Hepatocyte (in vitro differentiated cells): Measurements from ENCODE around the gene DMD. TPM values are rescaled to one million over a fixed set of nuclear protein-coding genes. Genes with fewer than 3 reads are reported as not detected.
A peak's percentile ranks its signal among the peaks of the same experiment; 100 is the strongest.

Experiments
- DNase-seq: peaks from one replicate; pipeline ENCODE4 v3.0.0-alpha.2; 2016; ENCODE audit warnings: low spot score
- H2AFZ ChIP-seq: fragments of 200-600 bp; sonication (generic); 2 replicates; pipeline ENCODE4 v1.6.0; 2016; ENCODE audit warnings: antibody characterized with exemption, mild to moderate bottlenecking
- H3K27ac ChIP-seq: fragments of 200-600 bp; sonication (generic); 2 replicates; pipeline ENCODE4 v1.5.1; 2016; ENCODE audit warnings: mild to moderate bottlenecking
- H3K27me3 ChIP-seq: fragments of 200-600 bp; sonication (generic); 2 replicates; pipeline ENCODE4 v1.6.1; 2016
- H3K36me3 ChIP-seq: fragments of 200-600 bp; sonication (generic); replicated peaks from 2 replicates; pipeline ENCODE4 v1.5.1; 2016; ENCODE audit warnings: low read depth; ENCODE audit not compliant: insufficient read depth
- H3K4me1 ChIP-seq: fragments of 200-600 bp; sonication (generic); 2 replicates; pipeline ENCODE4 v1.5.1; 2016; ENCODE audit warnings: mild to moderate bottlenecking, moderate library complexity; ENCODE audit not compliant: insufficient read depth
- H3K4me2 ChIP-seq: fragments of 200-600 bp; sonication (generic); 2 replicates; pipeline ENCODE4 v1.6.0; 2016
- H3K4me3 ChIP-seq: fragments of 200-600 bp; sonication (generic); 2 replicates; pipeline ENCODE4 v1.5.1; 2016; ENCODE audit warnings: mild to moderate bottlenecking
- H3K79me2 ChIP-seq: fragments of 200-600 bp; sonication (generic); 2 replicates; pipeline ENCODE4 v1.6.0; 2017; ENCODE audit warnings: mild to moderate bottlenecking
- H3K9me2 ChIP-seq: fragments of 200-600 bp; sonication (generic); replicated peaks from 2 replicates; pipeline ENCODE4 v1.6.0; 2017; ENCODE audit warnings: mild to moderate bottlenecking; ENCODE audit not compliant: insufficient read depth
- H3K9me3 ChIP-seq: fragments of 200-600 bp; sonication (generic); 2 replicates; pipeline ENCODE4 v1.5.1; 2016; ENCODE audit warnings: low read depth, mild to moderate bottlenecking
- H4K20me1 ChIP-seq: fragments of 200-600 bp; sonication (generic); 2 replicates; pipeline ENCODE4 v1.6.0; 2016; ENCODE audit warnings: mild to moderate bottlenecking; ENCODE audit not compliant: insufficient read depth, poor library complexity, severe bottlenecking
- CTCF ChIP-seq: fragments of 200-600 bp; sonication (generic); IDR thresholded peaks from 2 replicates; pipeline ENCODE4 v1.5.1; 2016; ENCODE audit warnings: antibody characterized with exemption, mild to moderate bottlenecking; ENCODE audit not compliant: poor library complexity
- EZH2 ChIP-seq: fragments of 200-600 bp; sonication (generic); IDR thresholded peaks from 2 replicates; pipeline ENCODE4 v1.6.1; 2016; ENCODE audit warnings: antibody characterized with exemption, mild to moderate bottlenecking, borderline replicate concordance
- EZH2phosphoT487 ChIP-seq: fragments of 200-600 bp; sonication (generic); IDR thresholded peaks from one replicate; pipeline ENCODE4 v1.6.1; 2018; ENCODE audit warnings: antibody characterized with exemption, mild to moderate bottlenecking, low read depth, moderate library complexity; ENCODE audit not compliant: unreplicated experiment, severe bottlenecking
- WGBS: methylation state at CpG from one replicate; pipeline ENCODE4 v1.1.6; 2016; ENCODE audit warnings: low lambda C conversion rate; ENCODE audit errors: missing lambda C conversion rate; 5-methylcytosine and 5-hydroxymethylcytosine counted together
- polyA plus RNA-seq: library from polyadenylated mRNA; unstranded; fragments of >200 nt; fragmentation: Nextera tagmentation; extraction: Ambion mirVana; gene quantifications from 2 replicates; pipeline ENCODE4 v1.2.1, GENCODE V29; 2016
- total RNA-seq: library from RNA; depleted of rRNA; stranded (reverse); fragments of >200 nt; gene quantifications from 2 replicates; pipeline ENCODE4 v1.2.3, GENCODE V29; 2014

The DMD gene
- total and polyA plus RNA-seq, 2 experiments from 2014 or later = 14.2 to 27.8 TPM

DNA sequence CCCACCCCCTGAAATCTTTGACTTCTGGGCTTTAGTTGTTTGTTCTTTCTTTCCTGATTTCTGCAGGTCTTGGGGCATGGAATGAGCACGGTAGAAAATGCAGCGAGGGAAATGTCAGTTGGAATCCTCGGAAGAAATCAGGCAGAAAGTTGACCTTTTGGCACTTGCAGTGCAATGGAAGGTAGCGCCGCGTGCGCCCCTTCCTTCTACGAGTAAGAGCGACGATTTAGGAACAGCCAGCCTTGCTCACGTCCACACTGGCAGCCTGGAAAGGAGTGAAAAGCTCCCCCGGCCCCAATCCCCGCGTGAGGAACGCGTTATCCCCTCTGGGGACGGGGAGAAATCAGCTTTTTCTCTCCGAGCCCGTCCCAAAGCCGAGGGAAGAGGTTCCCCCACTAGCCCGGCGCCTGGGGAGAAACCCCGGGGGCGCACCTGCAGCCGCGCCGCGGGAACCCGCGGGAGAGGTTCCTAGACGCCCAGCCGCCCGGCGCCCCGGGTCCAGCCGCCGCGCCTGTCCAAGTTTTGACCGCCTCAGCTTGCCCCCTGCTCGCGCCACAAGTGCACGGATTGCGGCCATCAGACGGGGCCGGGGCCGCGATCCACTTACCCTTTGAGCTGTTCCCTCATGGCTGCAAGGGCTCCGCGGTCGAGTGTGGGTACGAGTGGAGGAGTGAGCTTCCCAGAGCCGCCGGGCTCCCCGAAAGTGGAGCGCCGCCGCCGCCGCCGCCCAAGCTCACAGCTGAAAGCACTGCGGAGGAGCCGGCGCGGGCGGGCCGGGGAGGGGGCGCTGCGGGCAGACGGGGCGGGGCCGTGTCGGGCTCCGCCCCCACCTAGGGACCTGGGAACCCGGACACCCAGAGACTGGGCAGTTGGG, 1944.9 kb downstream of the DMD start:
- peak overlapping the region; percentile 74 for H3K4me2 ChIP-seq
- H3K27me3 ChIP-seq = no peaks in the 10 kb centered on the region
- no peaks in the 10 kb centered on the region for H4K20me1 ChIP-seq
- peak overlapping the region; percentile 74 for H2AFZ ChIP-seq
- no peaks in the 10 kb centered on the region for H3K9me2 ChIP-seq
- H3K4me3 ChIP-seq = peak overlapping the region; percentile 83
- peak; percentile 62 for DNase-seq
- H3K27ac ChIP-seq = peak overlapping the region; percentile 46
- H3K4me1 ChIP-seq = peaks cover 4% of the 10 kb centered on the region
- 34% methylated on average over 49 of the region's 74 CpGs for WGBS
- TF ChIP-seq EZH2phosphoT487 = no peak
- no peak for TF ChIP-seq EZH2
- no peak for TF ChIP-seq CTCF
- H3K9me3 ChIP-seq = no peaks in the 10 kb centered on the region
- no peaks in the 10 kb centered on the region for H3K36me3 ChIP-seq
- H3K79me2 ChIP-seq = peaks cover 23% of the 10 kb centered on the region

DNA sequence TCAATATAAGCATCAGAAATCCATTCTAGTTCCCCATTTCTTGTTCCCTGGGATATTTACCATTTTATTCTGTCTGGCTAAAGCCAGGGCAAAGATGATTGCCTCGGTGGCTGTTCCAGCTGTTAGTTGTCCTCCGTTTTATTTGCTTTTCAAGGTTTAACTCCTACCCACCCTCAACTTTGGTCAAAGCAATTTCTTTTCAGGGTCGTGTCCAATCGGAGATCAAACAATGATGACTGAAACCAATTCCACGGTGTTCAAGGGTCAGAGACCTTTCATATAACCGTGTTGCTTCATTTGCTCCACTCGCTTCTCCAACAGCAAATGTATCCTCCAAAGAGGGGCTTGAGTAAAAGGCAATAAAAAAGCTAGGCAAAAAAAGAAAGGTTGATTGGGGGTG, 1946.0 kb downstream of the DMD start:
- Histone ChIP-seq H3K27me3 (no peaks in the 10 kb centered on the region), H3K4me1 (peaks cover 4% of the 10 kb centered on the region), H4K20me1 (no peaks in the 10 kb centered on the region), H3K27ac (no peak overlapping the region), H3K9me2 (no peaks in the 10 kb centered on the region), H2AFZ (no peak overlapping the region), H3K4me3 (no peak overlapping the region), H3K9me3 (no peaks in the 10 kb centered on the region), H3K36me3 (no peaks in the 10 kb centered on the region), H3K79me2 (peaks cover 23% of the 10 kb centered on the region), H3K4me2 (peak overlapping the region; percentile 74)
- no peak for DNase-seq
- no peak for TF ChIP-seq EZH2
- TF ChIP-seq CTCF = no peak
- TF ChIP-seq EZH2phosphoT487 = no peak
- 50% methylated on average over 7 of the region's 7 CpGs for WGBS

GRCh38 chrX:31260351-31260750, 1951.0 kb downstream of the DMD start:
- TF ChIP-seq EZH2phosphoT487 = no peak
- TF ChIP-seq EZH2 = no peak
- TF ChIP-seq CTCF = no peak
- Histone ChIP-seq H3K4me2 (no peak overlapping the region), H3K27ac (no peak overlapping the region)

More at GRCh38 chrX:31260351-31260750, 1951.0 kb downstream of the DMD start:
- WGBS = 84% methylated on average over 5 of the region's 5 CpGs
- H3K9me3 ChIP-seq = no peaks in the 10 kb centered on the region
- DNase-seq = no peak
- H4K20me1 ChIP-seq = no peaks in the 10 kb centered on the region
- H3K4me3 ChIP-seq = no peak overlapping the region
- H3K27me3 ChIP-seq = no peaks in the 10 kb centered on the region
- H3K4me1 ChIP-seq = peaks cover 4% of the 10 kb centered on the region
- H3K9me2 ChIP-seq = no peaks in the 10 kb centered on the region
- no peak overlapping the region for H2AFZ ChIP-seq
- peaks cover 23% of the 10 kb centered on the region for H3K79me2 ChIP-seq
- no peaks in the 10 kb centered on the region for H3K36me3 ChIP-seq
